SH-SY5Y (cell line): ENCODE data around the gene DYNLT3.

ENCODE experiments used
- GATA2 ChIP-seq: IDR thresholded peaks from 2 replicates; pipeline ENCODE4 v1.6.1; 2011; ENCODE audit warnings: mild to moderate bottlenecking, low read depth, low read length
- GATA3 ChIP-seq: IDR thresholded peaks from 2 replicates; pipeline ENCODE4 v1.6.1; 2011; ENCODE audit warnings: low read depth, mild to moderate bottlenecking, low read length, moderate library complexity

The DYNLT3 gene

DNA sequence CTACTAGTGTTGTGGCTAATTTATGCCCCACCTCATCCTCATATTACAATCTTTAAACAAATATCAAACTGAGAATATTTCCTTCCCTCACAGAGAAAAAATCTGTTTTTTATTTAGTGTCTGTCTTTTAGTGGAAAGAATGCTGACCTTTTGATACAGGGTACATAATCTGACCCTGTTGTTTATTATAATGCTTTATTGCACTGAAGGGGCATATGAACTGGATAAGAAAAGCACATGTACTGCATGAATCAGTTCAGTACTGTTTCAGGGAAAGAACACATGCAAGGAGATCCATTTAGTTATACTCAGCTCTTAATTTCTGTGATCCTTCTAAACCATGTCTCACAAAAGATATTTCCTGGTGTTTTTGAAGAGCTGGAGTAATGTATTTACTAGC, 15.5 kb upstream of the DYNLT3 start:
- no peak for TF ChIP-seq GATA3
- no peak for TF ChIP-seq GATA2

DNA sequence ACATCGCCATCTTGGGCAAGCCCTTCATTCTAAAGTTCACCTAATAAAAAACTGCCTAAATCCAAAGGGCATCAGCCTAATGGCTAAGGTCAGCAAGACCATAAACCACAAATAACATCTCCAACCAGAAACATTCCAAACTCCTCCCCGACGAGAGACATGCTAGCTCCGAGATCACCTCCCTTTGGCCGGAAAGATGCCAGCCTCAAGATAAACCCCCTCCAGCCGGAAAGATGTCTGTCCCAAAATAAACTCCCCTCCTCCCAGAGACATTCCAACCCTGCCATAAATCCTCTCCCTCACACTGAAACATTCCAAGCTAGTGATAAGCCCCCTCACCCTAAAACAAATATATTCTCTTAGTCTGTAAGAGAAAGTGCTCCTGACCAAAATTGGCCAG, 13.3 kb upstream of the DYNLT3 start:
- no peak for TF ChIP-seq GATA3
- no peak for TF ChIP-seq GATA2

DNA sequence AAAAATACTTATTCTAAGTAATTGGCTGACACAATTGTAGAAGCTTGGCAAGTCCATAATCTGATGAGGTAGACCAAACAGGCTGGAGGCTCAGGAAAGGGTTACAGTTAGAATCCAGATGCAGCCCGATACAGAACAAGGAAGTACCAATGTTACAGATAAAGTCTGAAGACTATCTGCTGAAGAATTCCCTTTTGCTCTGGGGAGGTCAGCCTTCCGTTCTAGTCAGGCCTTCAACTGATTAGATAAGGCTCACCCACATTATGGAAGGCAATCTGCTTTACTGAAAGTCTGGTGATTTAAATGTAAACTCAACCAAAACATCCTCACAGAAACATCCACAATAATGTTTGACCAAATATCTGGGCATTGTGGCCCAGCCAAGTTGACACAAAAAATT, 7.4 kb upstream of the DYNLT3 start:
- TF ChIP-seq GATA2 (no peak), GATA3 (no peak)

- TF ChIP-seq GATA2 (no peak), GATA3 (no peak)
Measured at GRCh38 chrX:37854148-37854547, 6.8 kb upstream of the DYNLT3 start.

GRCh38 chrX:37847733-37848197, 394 bp upstream of the DYNLT3 start:
- TF ChIP-seq GATA2 (no peak), GATA3 (no peak)

GRCh38 chrX:37846558-37846933, 825 bp downstream of the DYNLT3 start:
- TF ChIP-seq GATA3 (no peak), GATA2 (no peak)

GRCh38 chrX:37846141-37846540, 1.2 kb downstream of the DYNLT3 start:
- TF ChIP-seq GATA3 (no peak), GATA2 (no peak)

- TF ChIP-seq GATA2 (no peak), GATA3 (no peak)
Measured at GRCh38 chrX:37844622-37845021, 2.7 kb downstream of the DYNLT3 start.

GRCh38 chrX:37840931-37841330, 6.4 kb downstream of the DYNLT3 start:
- TF ChIP-seq GATA2 (no peak), GATA3 (no peak)

GRCh38 chrX:37834937-37835336, 12.4 kb downstream of the DYNLT3 start:
- TF ChIP-seq GATA3: no peak
- no peak for TF ChIP-seq GATA2

- TF ChIP-seq GATA2: no peak
- TF ChIP-seq GATA3: no peak
Measured at GRCh38 chrX:37830371-37830770, 17.0 kb downstream of the DYNLT3 start.

DNA sequence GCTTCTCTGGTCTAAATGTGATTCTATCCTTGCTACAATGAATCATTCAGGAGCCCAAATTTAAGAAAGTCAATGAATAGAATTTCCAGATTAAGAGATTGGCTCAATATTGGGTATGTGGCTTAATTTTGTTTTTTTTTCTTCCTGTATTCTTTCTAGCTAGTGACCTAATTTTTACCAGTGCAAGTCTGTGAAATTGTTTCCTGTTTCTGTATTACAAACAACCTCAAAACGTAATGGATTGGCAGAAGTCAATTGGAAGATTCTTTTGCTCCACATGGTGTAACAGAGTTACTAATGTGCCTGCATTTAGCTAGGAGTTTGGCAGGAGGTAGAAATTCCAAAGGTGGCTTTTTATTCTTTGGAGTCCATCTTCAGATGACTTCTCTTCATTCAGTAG, 17.6 kb downstream of the DYNLT3 start:
- no peak for TF ChIP-seq GATA2
- no peak for TF ChIP-seq GATA3

DNA sequence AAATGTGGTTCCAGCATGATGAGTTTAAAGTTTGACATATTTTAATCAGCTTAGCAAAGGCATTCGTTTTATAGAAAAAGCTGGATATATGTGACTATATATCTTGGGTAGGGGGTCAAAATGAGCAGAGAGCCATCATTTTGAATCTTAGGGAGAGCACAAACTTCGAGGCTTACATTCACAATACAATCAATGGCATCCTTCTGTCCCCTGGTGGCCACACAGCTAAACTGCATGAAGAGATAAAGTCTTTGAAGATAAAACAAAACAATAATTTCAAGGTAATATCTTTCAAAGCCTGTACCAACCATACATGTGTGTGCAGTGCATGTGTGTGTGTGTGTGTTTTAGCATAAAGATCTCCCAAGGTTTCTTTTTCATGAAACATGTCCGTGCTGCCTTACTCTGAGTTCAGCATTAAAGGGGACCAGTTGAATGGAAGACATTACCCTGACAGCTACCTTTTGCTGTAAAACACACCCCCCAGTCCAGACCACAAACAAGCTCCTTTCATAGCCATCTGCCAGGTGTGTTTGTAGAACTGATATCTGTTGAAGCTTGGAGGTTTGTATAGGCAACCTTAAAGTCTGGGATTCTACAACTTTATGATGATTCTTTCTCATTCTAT, 22.0 kb downstream of the DYNLT3 start:
- TF ChIP-seq GATA2: no peak
- no peak for TF ChIP-seq GATA3

DNA sequence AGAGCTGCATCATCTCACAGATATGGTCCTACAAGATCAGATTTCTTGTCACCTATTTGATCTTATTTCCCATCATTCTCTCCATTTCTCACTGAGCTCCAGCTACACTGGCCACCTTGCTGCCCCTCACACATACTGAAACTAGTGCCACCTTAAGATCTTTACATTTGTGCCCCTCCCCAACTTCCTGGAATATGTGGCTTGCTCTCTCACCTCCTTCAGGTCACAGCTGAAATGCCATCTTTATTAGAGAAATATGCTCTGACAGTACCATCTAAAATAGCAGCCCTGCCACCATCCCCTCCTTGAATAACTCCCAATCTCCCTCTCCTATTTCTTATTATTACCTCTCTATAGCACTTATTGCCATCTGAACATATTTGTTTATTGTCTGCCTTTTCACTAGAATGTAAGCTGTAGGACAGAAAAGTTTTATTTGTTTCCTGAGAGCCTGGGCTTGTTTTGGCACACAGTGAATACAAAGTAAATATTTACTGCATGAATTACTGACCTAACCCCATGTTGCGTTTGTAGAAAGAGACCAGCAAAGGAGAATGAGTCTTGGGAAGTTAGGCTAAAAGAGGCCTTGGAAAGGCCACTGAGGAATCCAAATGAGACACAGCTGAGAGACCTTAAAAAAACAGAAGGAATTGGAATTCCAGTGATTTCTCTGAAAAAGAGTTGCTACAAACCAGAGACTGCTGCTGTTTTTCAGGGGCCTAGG, 22.7 kb downstream of the DYNLT3 start:
- TF ChIP-seq GATA3: no peak
- TF ChIP-seq GATA2: no peak

- TF ChIP-seq GATA3 (no peak), GATA2 (no peak)
Measured at GRCh38 chrX:37820646-37821045, 26.7 kb downstream of the DYNLT3 start.
